ENCODE data around the gene CASP2. TPM values are rescaled to one million over a fixed set of nuclear protein-coding genes. Genes with fewer than 3 reads are reported as not detected.
"Not testable (repeated sequence)": the region's sequence is repeated elsewhere in the genome, so short reads cannot be mapped to it uniquely, and the experiment has no call there.

Gene CASP2
- total RNA-seq, 3 donors from 2014 or later: 82.2 to 90.5 (median 88.6) TPM

- peaks cover 41% of the 10 kb centered on the region for H3K4me1 Mint-ChIP-seq (ENCODE audit: low read depth)
- DNase-seq: no peak
- H3K4me3 Mint-ChIP-seq: peak overlapping the region; percentile 72
- H3K9me3 Mint-ChIP-seq: no peaks in the 10 kb centered on the region
- H3K27me3 Mint-ChIP-seq (ENCODE audit: low read depth): no peaks in the 10 kb centered on the region
- H3K36me3 Mint-ChIP-seq (ENCODE audit: insufficient read depth): no peaks in the 10 kb centered on the region
- no peak for ATAC-seq
Measured at GRCh38 chr7:143280566-143280965, 7.6 kb upstream of the CASP2 start.

GRCh38 chr7:143281529-143281928, 6.6 kb upstream of the CASP2 start:
- DNase-seq (no peak), ATAC-seq (no peak)
- Mint-ChIP-seq H3K4me3 (no peak overlapping the region), H3K36me3 (ENCODE audit: insufficient read depth) (no peaks in the 10 kb centered on the region), H3K27me3 (ENCODE audit: low read depth) (no peaks in the 10 kb centered on the region), H3K9me3 (no peaks in the 10 kb centered on the region), H3K4me1 (ENCODE audit: low read depth) (peaks cover 41% of the 10 kb centered on the region)

- Mint-ChIP-seq H3K9me3 (no peaks in the 10 kb centered on the region), H3K27me3 (ENCODE audit: low read depth) (no peaks in the 10 kb centered on the region), H3K4me1 (ENCODE audit: low read depth) (peaks cover 44% of the 10 kb centered on the region), H3K4me3 (no peak overlapping the region), H3K36me3 (ENCODE audit: insufficient read depth) (no peaks in the 10 kb centered on the region)
- DNase-seq (no peak), ATAC-seq (no peak)
Measured at GRCh38 chr7:143282124-143282523, 6.0 kb upstream of the CASP2 start.

- no peaks in the 10 kb centered on the region for H3K9me3 Mint-ChIP-seq
- no peaks in the 10 kb centered on the region for H3K27me3 Mint-ChIP-seq (ENCODE audit: low read depth)
- DNase-seq: no peak
- H3K36me3 Mint-ChIP-seq (ENCODE audit: insufficient read depth): peaks cover 3% of the 10 kb centered on the region
- no peak for ATAC-seq
- H3K4me1 Mint-ChIP-seq (ENCODE audit: low read depth): peaks cover 52% of the 10 kb centered on the region
- no peak overlapping the region for H3K4me3 Mint-ChIP-seq
Measured at GRCh38 chr7:143283381-143283780, 4.8 kb upstream of the CASP2 start.

GRCh38 chr7:143284591-143285469, 3.3 kb upstream of the CASP2 start, which contains the start of gene TMEM139:
Gene TMEM139 (plus strand): TSS chr7:143284958. CDS start chr7:143285958, 1,000 bp downstream.
- no peaks in the 10 kb centered on the region for H3K27me3 Mint-ChIP-seq (ENCODE audit: low read depth)
- no peaks in the 10 kb centered on the region for H3K9me3 Mint-ChIP-seq
- DNase-seq (no peak), ATAC-seq (no peak)
- peaks cover 48% of the 10 kb centered on the region for H3K4me1 Mint-ChIP-seq (ENCODE audit: low read depth)
- peaks cover 5% of the 10 kb centered on the region for H3K36me3 Mint-ChIP-seq (ENCODE audit: insufficient read depth)
- H3K4me3 Mint-ChIP-seq: no peak within 1 kb of the TSS

- Mint-ChIP-seq H3K9me3 (no peaks in the 10 kb centered on the region), H3K4me3 (no peak overlapping the region), H3K27me3 (ENCODE audit: low read depth) (no peaks in the 10 kb centered on the region), H3K36me3 (ENCODE audit: insufficient read depth) (peaks cover 6% of the 10 kb centered on the region), H3K4me1 (ENCODE audit: low read depth) (peaks cover 48% of the 10 kb centered on the region)
- DNase-seq: no peak
- no peak for ATAC-seq
Measured at GRCh38 chr7:143285470-143285778, 2.7 kb upstream of the CASP2 start.

- Mint-ChIP-seq H3K9me3 (no peaks in the 10 kb centered on the region), H3K27me3 (ENCODE audit: low read depth) (no peaks in the 10 kb centered on the region), H3K4me3 (no peak overlapping the region), H3K36me3 (ENCODE audit: insufficient read depth) (peaks cover 6% of the 10 kb centered on the region), H3K4me1 (ENCODE audit: low read depth) (peaks cover 48% of the 10 kb centered on the region)
- DNase-seq: no peak
- no peak for ATAC-seq
Measured at GRCh38 chr7:143285806-143286521, 2.2 kb upstream of the CASP2 start.

GRCh38 chr7:143286522-143286890, 1.6 kb upstream of the CASP2 start:
- H3K36me3 Mint-ChIP-seq (ENCODE audit: insufficient read depth): peaks cover 10% of the 10 kb centered on the region
- H3K4me3 Mint-ChIP-seq: peak overlapping the region; percentile 12
- ATAC-seq: no peak
- H3K27me3 Mint-ChIP-seq (ENCODE audit: low read depth): no peaks in the 10 kb centered on the region
- no peak for DNase-seq
- peaks cover 52% of the 10 kb centered on the region for H3K4me1 Mint-ChIP-seq (ENCODE audit: low read depth)
- H3K9me3 Mint-ChIP-seq: no peaks in the 10 kb centered on the region

- peaks cover 16% of the 10 kb centered on the region for H3K36me3 Mint-ChIP-seq (ENCODE audit: insufficient read depth)
- H3K4me3 Mint-ChIP-seq: peak overlapping the region; percentile 89
- no peaks in the 10 kb centered on the region for H3K27me3 Mint-ChIP-seq (ENCODE audit: low read depth)
- no peak for DNase-seq
- no peaks in the 10 kb centered on the region for H3K9me3 Mint-ChIP-seq
- peaks cover 56% of the 10 kb centered on the region for H3K4me1 Mint-ChIP-seq (ENCODE audit: low read depth)
- ATAC-seq: no peak
Measured at GRCh38 chr7:143287339-143287934, 714 bp upstream of the CASP2 start.

- Mint-ChIP-seq H3K27me3 (ENCODE audit: low read depth) (no peaks in the 10 kb centered on the region), H3K36me3 (ENCODE audit: insufficient read depth) (peaks cover 22% of the 10 kb centered on the region)
Measured at GRCh38 chr7:143288836-143289235, 685 bp downstream of the CASP2 start.

GRCh38 chr7:143289421-143289820, 1.3 kb downstream of the CASP2 start:
- Mint-ChIP-seq H3K4me3 (peak overlapping the region; percentile 89), H3K27me3 (ENCODE audit: low read depth) (no peaks in the 10 kb centered on the region), H3K36me3 (ENCODE audit: insufficient read depth) (peaks cover 28% of the 10 kb centered on the region), H3K9me3 (no peaks in the 10 kb centered on the region), H3K4me1 (ENCODE audit: low read depth) (peaks cover 52% of the 10 kb centered on the region)
- no peak for DNase-seq
- ATAC-seq: no peak

More at GRCh38 chr7:143288836-143289235, 685 bp downstream of the CASP2 start:
- DNase-seq (no peak), ATAC-seq (no peak)
- Mint-ChIP-seq H3K4me1 (ENCODE audit: low read depth) (peaks cover 52% of the 10 kb centered on the region), H3K9me3 (no peaks in the 10 kb centered on the region), H3K4me3 (peak overlapping the region; percentile 89)

- ATAC-seq; DNase-seq; H3K9me3 Mint-ChIP-seq; H3K27me3 Mint-ChIP-seq (ENCODE audit: low read depth): not testable (repeated sequence)
- Mint-ChIP-seq H3K4me3 (peak overlapping the region; percentile 89), H3K4me1 (ENCODE audit: low read depth) (peaks cover 52% of the 10 kb centered on the region), H3K36me3 (ENCODE audit: insufficient read depth) (peaks cover 32% of the 10 kb centered on the region)
Measured at GRCh38 chr7:143289888-143290287, 1.7 kb downstream of the CASP2 start.

- peak overlapping the region; percentile 89 for H3K4me3 Mint-ChIP-seq
- peaks cover 54% of the 10 kb centered on the region for H3K4me1 Mint-ChIP-seq (ENCODE audit: low read depth)
- no peak for ATAC-seq
- no peak for DNase-seq
- H3K27me3 Mint-ChIP-seq (ENCODE audit: low read depth): no peaks in the 10 kb centered on the region
- no peaks in the 10 kb centered on the region for H3K9me3 Mint-ChIP-seq
- peaks cover 36% of the 10 kb centered on the region for H3K36me3 Mint-ChIP-seq (ENCODE audit: insufficient read depth)
Measured at GRCh38 chr7:143290293-143290692, 2.1 kb downstream of the CASP2 start.

- Mint-ChIP-seq H3K27me3 (ENCODE audit: low read depth) (no peaks in the 10 kb centered on the region), H3K4me1 (ENCODE audit: low read depth) (peaks cover 59% of the 10 kb centered on the region), H3K36me3 (ENCODE audit: insufficient read depth) (peaks cover 53% of the 10 kb centered on the region), H3K9me3 (no peaks in the 10 kb centered on the region), H3K4me3 (no peak overlapping the region)
- no peak for ATAC-seq
- no peak for DNase-seq
Measured at GRCh38 chr7:143292876-143293275, 4.7 kb downstream of the CASP2 start.
